ENCODE results near the gene MATN3.

- no peak for TF ChIP-seq CTCF (IDR thresholded peaks at IDR 0.05)
- no peak for TF ChIP-seq POLR2A (IDR thresholded peaks at IDR 0.05)
These were observed 7.3 kb upstream of the MATN3 start for GRCh38 chr2:20019747-20020146.
